H9 (cell line): ENCODE data around the gene EMC9. TPM values are rescaled to one million over a fixed set of nuclear protein-coding genes. Genes with fewer than 3 reads are reported as not detected.

Experiments used
- DNase-seq: peaks from one replicate; pipeline ENCODE4 v3.0.0-alpha.2; 2017
- H2AFZ ChIP-seq: one replicate; pipeline ENCODE4 v1.6.1; 2013; ENCODE audit warnings: mild to moderate bottlenecking, low read length, control low read depth, moderate library complexity
- H2AK5ac ChIP-seq: 2 replicates; pipeline ENCODE4 v1.6.1; 2013; ENCODE audit warnings: low read length, control low read depth, mixed read lengths; ENCODE audit not compliant: insufficient read length
- H2BK120ac ChIP-seq: one replicate; pipeline ENCODE4 v1.6.1; 2013; ENCODE audit warnings: low read depth, mild to moderate bottlenecking, low read length, control low read depth, inconsistent platforms; ENCODE audit not compliant: poor library complexity, severe bottlenecking
- H2BK12ac ChIP-seq: 2 replicates; pipeline ENCODE4 v1.6.1; 2013; ENCODE audit warnings: low read length, control low read depth, mixed read lengths, low read depth; ENCODE audit not compliant: insufficient read length
- H2BK15ac ChIP-seq: 2 replicates; pipeline ENCODE4 v1.6.1; 2013; ENCODE audit warnings: low read depth, low read length, control low read depth
- H2BK20ac ChIP-seq: one replicate; pipeline ENCODE4 v1.6.1; 2013; ENCODE audit warnings: low read depth, mild to moderate bottlenecking, low read length, control low read depth, inconsistent platforms; ENCODE audit not compliant: poor library complexity, severe bottlenecking
- H2BK5ac ChIP-seq: 2 replicates; pipeline ENCODE4 v1.6.1; 2013; ENCODE audit warnings: low read length, control low read depth, mixed read lengths; ENCODE audit not compliant: insufficient read length
- H3K14ac ChIP-seq: 2 replicates; pipeline ENCODE4 v1.6.1; 2013; ENCODE audit warnings: low read length, control low read depth; ENCODE audit not compliant: insufficient read depth
- H3K18ac ChIP-seq: 2 replicates; pipeline ENCODE4 v1.6.1; 2013; ENCODE audit warnings: low read depth, mild to moderate bottlenecking, mixed read lengths, low read length, control low read depth; ENCODE audit not compliant: insufficient read length
- H3K23ac ChIP-seq: 2 replicates; pipeline ENCODE4 v1.6.1; 2013; ENCODE audit warnings: low read length, control low read depth, mixed read lengths, low read depth; ENCODE audit not compliant: insufficient read length
- H3K23me2 ChIP-seq: 2 replicates; pipeline ENCODE4 v1.6.1; 2013; ENCODE audit warnings: low read depth, mild to moderate bottlenecking, mixed read lengths, low read length, control low read depth; ENCODE audit not compliant: insufficient read length, poor library complexity, severe bottlenecking
- H3K27ac ChIP-seq: 2 replicates; pipeline ENCODE4 v1.5.1; 2013; ENCODE audit warnings: low read length, control low read depth, mixed read lengths, low read depth; ENCODE audit not compliant: insufficient read length
- H3K27me3 ChIP-seq: 2 replicates; pipeline ENCODE4 v1.6.1; 2013; ENCODE audit warnings: low read length, control low read depth, inconsistent platforms; ENCODE audit not compliant: insufficient read depth
- H3K4ac ChIP-seq: 2 replicates; pipeline ENCODE4 v1.6.1; 2013; ENCODE audit warnings: low read depth, mild to moderate bottlenecking, control low read depth, inconsistent platforms, low read length, moderate library complexity
- H3K4me1 ChIP-seq: 2 replicates; pipeline ENCODE4 v1.6.1; 2013; ENCODE audit warnings: low read length, control low read depth, inconsistent platforms; ENCODE audit not compliant: insufficient read depth
- H3K4me2 ChIP-seq: 2 replicates; pipeline ENCODE4 v1.6.1; 2013; ENCODE audit warnings: low read length, control low read depth, mixed read lengths; ENCODE audit not compliant: insufficient read length, insufficient read depth
- H3K56ac ChIP-seq: 2 replicates; pipeline ENCODE4 v1.6.1; 2013; ENCODE audit warnings: low read depth, mild to moderate bottlenecking, mixed read lengths, low read length, control low read depth; ENCODE audit not compliant: insufficient read length
- H3K79me1 ChIP-seq: 2 replicates; pipeline ENCODE4 v1.6.1; 2013; ENCODE audit warnings: low read depth, mild to moderate bottlenecking, moderate library complexity, low read length, control low read depth, inconsistent platforms; ENCODE audit not compliant: insufficient read depth, poor library complexity, severe bottlenecking
- H3K79me2 ChIP-seq: 2 replicates; pipeline ENCODE4 v1.6.1; 2013; ENCODE audit warnings: low read length, control low read depth, inconsistent platforms; ENCODE audit not compliant: insufficient read depth
- H3K9ac ChIP-seq: 2 replicates; pipeline ENCODE4 v1.6.1; 2013; ENCODE audit warnings: low read length, control low read depth, mixed read lengths; ENCODE audit not compliant: insufficient read length; ENCODE audit errors: extremely low read depth
- H3K9me3 ChIP-seq: one replicate; pipeline ENCODE4 v1.6.1; 2013; ENCODE audit warnings: low read depth, low read length, inconsistent platforms; ENCODE audit not compliant: control insufficient read depth
- H3T11ph ChIP-seq: one replicate; pipeline ENCODE4 v1.6.1; 2013; ENCODE audit warnings: mild to moderate bottlenecking, low read length, control low read depth, inconsistent platforms
- H4K20me1 ChIP-seq: one replicate; pipeline ENCODE4 v1.6.1; 2013; ENCODE audit not compliant: control insufficient read depth, insufficient read length, insufficient read depth
- H4K5ac ChIP-seq: 2 replicates; pipeline ENCODE4 v1.6.1; 2013; ENCODE audit warnings: low read depth, mild to moderate bottlenecking, mixed read lengths, low read length, control low read depth; ENCODE audit not compliant: insufficient read length
- H4K8ac ChIP-seq: replicated peaks from 2 replicates; pipeline ENCODE4 v1.6.1; 2013; ENCODE audit warnings: low read length, control low read depth, mixed read lengths, low read depth; ENCODE audit not compliant: insufficient read length
- H4K91ac ChIP-seq: 2 replicates; pipeline ENCODE4 v1.6.1; 2013; ENCODE audit warnings: low read depth, mild to moderate bottlenecking, moderate library complexity, mixed read lengths, low read length, control low read depth; ENCODE audit not compliant: insufficient read length
- H3K27ac Mint-ChIP-seq, 3 experiments: 2 replicates in 2 of 3; 3 replicates in 1 of 3; pipeline ENCODE4 v1.8.0; 2020 to 2021; ENCODE audit warnings: mixed read lengths in 3 of 3, mild to moderate bottlenecking in 1 of 3, moderate library complexity in 1 of 3
- H3K27me3 Mint-ChIP-seq: 2 replicates; pipeline ENCODE4 v1.8.0; 2021; ENCODE audit warnings: low read depth, mild to moderate bottlenecking, moderate library complexity, mixed read lengths
- H3K36me3 Mint-ChIP-seq, 3 experiments: 2 replicates in 2 of 3; 3 replicates in 1 of 3; pipeline ENCODE4 v1.8.0; 2020 to 2021; ENCODE audit warnings: low read depth in 3 of 3, mixed read lengths in 3 of 3; ENCODE audit not compliant: insufficient read depth in 1 of 3
- H3K4me1 Mint-ChIP-seq, 2 experiments: 2 replicates each; pipeline ENCODE4 v1.8.0; 2020; ENCODE audit warnings: mixed read lengths in 2 of 2
- H3K4me3 Mint-ChIP-seq, 2 experiments: 2 replicates in 1 of 2; 3 replicates in 1 of 2; pipeline ENCODE4 v1.8.0; 2020 to 2021; ENCODE audit warnings: mild to moderate bottlenecking in 2 of 2, mixed read lengths in 2 of 2, moderate library complexity in 1 of 2
- H3K9me3 Mint-ChIP-seq, 2 experiments: 2 replicates in 1 of 2; 3 replicates in 1 of 2; pipeline ENCODE4 v1.8.0; 2020; ENCODE audit warnings: mild to moderate bottlenecking in 2 of 2, mixed read lengths in 2 of 2, moderate library complexity in 1 of 2
- WGBS: extraction: QIAGEN DNeasy Blood & Tissue Kit; methylation state at CpG from one replicate; pipeline ENCODE4 v1.1.7; 2013; ENCODE audit warnings: missing lambda C conversion rate, low lambda C conversion rate, mixed read lengths; ENCODE audit not compliant: insufficient read length; ENCODE audit errors: extremely low coverage; 5-methylcytosine and 5-hydroxymethylcytosine counted together
- total RNA-seq: library from RNA; stranded (reverse); gene quantifications from 2 replicates; pipeline ENCODE4 v1.2.1, GENCODE V29; 2021
- TF ChIP-seq, protein P1 (sequence below): fragments of 200-600 bp; sonication (generic); conservative IDR thresholded peaks from 3 replicates; pipeline ENCODE4 v1.8.0; 2021; ENCODE audit warnings: antibody characterized with exemption, mild to moderate bottlenecking

EMC9 gene
- total RNA-seq, 1 experiment from 2014 or later: 52.9 TPM

DNA sequence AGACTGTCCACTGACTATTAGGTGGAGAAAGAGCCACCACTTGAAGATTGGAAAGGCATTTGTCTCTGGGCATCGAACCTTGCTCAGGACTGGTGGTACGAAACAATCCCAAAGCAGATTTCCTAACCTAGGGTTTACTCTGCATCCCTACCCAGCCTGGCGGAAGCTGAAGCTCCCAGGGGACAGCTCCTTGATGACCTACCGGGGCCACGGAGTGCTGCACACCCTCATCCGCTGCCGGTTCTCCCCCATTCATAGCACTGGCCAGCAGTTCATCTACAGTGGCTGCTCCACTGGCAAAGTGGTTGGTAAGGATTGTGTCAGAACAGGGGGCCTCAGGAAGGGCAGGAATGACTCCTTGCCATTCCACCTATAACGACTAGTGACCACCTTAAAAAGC, 20.2 kb downstream of the EMC9 start:
- Histone ChIP-seq H2BK20ac (no peak overlapping the region), H4K91ac (no peak overlapping the region), H3K23ac (no peak overlapping the region), H3T11ph (no peak overlapping the region), H3K18ac (no peak overlapping the region), H3K27ac (no peak overlapping the region), H3K9me3 (no peaks in the 10 kb centered on the region), H2AFZ (no peak overlapping the region), H2AK5ac (no peak overlapping the region), H2BK12ac (no peak overlapping the region), H3K79me2 (no peaks in the 10 kb centered on the region), H3K23me2 (no peaks in the 10 kb centered on the region), H3K56ac (no peak overlapping the region), H3K4me2 (no peak overlapping the region), H3K4ac (no peak overlapping the region), H4K5ac (no peak overlapping the region), H3K9ac (no peak overlapping the region), H2BK5ac (no peak overlapping the region), H2BK120ac (no peak overlapping the region), H2BK15ac (no peak overlapping the region), H3K4me1 (no peaks in the 10 kb centered on the region), H3K27me3 (no peaks in the 10 kb centered on the region), H3K14ac (no peak overlapping the region), H4K8ac (no peak overlapping the region), H3K79me1 (no peaks in the 10 kb centered on the region), H4K20me1 (no peaks in the 10 kb centered on the region)
- Mint-ChIP-seq H3K9me3 (no peaks in the 10 kb centered on the region), H3K4me1 (peaks cover 3 to 5% of the 10 kb centered on the region in 2 experiments), H3K36me3 (peaks cover 24 to 74% (median 68%) of the 10 kb centered on the region in 3 experiments; a peak in 6 of 7 replicates), H3K4me3 (no peak overlapping the region), H3K27ac (no peak overlapping the region), H3K27me3 (no peaks in the 10 kb centered on the region)
- no peak for DNase-seq
- WGBS: no CpG with 5 or more reads among the region's 8 CpGs
- TF ChIP-seq, protein P1, sequence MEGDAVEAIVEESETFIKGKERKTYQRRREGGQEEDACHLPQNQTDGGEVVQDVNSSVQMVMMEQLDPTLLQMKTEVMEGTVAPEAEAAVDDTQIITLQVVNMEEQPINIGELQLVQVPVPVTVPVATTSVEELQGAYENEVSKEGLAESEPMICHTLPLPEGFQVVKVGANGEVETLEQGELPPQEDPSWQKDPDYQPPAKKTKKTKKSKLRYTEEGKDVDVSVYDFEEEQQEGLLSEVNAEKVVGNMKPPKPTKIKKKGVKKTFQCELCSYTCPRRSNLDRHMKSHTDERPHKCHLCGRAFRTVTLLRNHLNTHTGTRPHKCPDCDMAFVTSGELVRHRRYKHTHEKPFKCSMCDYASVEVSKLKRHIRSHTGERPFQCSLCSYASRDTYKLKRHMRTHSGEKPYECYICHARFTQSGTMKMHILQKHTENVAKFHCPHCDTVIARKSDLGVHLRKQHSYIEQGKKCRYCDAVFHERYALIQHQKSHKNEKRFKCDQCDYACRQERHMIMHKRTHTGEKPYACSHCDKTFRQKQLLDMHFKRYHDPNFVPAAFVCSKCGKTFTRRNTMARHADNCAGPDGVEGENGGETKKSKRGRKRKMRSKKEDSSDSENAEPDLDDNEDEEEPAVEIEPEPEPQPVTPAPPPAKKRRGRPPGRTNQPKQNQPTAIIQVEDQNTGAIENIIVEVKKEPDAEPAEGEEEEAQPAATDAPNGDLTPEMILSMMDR: no peak
